H1 (cell line): ENCODE measurements around the gene HK1. TPM values are rescaled to one million over a fixed set of nuclear protein-coding genes. Genes with fewer than 3 reads are reported as not detected.
A peak's percentile ranks its signal among the peaks of the same experiment; 100 is the strongest.

Experiments used
- CTCF ChIA-PET: fragments of 300-600 bp; sonication (Branson Sonifier 250); formaldehyde crosslinking; loops from one replicate; lab custom pipeline; 2021; ENCODE audit not compliant: partially characterized antibody; lab: Charles Lee
- POLR2A ChIA-PET: fragments of 300-600 bp; sonication (Branson Sonifier 250); formaldehyde crosslinking; loops from one replicate; lab custom pipeline; 2021; ENCODE audit warnings: inconsistent platforms; ENCODE audit not compliant: partially characterized antibody; lab: Charles Lee
- DNase-seq, 2 experiments: peaks; one replicate each; pipeline versions ENCODE4 v3.0.0 to v3.0.0-alpha.2; 2010 to 2022; ENCODE audit warnings: low spot score in 2 of 2, low read depth in 1 of 2, mixed read lengths in 1 of 2
- FAIRE-seq: peaks from 2 replicates; lab custom pipeline; 2011; peaks lifted over from hg19 to GRCh38; lab: Jason Lieb, UNC
- H2AFZ ChIP-seq: 2 replicates; pipeline ENCODE4 v1.8.1; 2012; ENCODE audit warnings: low read length, inconsistent platforms
- H2AK5ac ChIP-seq: 2 replicates; pipeline ENCODE4 v1.6.1; 2013; ENCODE audit warnings: low read depth, low read length
- H2BK120ac ChIP-seq: replicated peaks from 2 replicates; pipeline ENCODE3; 2013; ENCODE audit warnings: low read depth, low read length, inconsistent platforms
- H2BK12ac ChIP-seq: 2 replicates; pipeline ENCODE4 v1.6.1; 2013; ENCODE audit warnings: low read depth, low read length
- H2BK15ac ChIP-seq: 2 replicates; pipeline ENCODE4 v1.6.1; 2013; ENCODE audit warnings: low read length
- H2BK20ac ChIP-seq: 2 replicates; pipeline ENCODE4 v1.6.1; 2013; ENCODE audit warnings: low read length
- H2BK5ac ChIP-seq: 2 replicates; pipeline ENCODE4 v1.6.1; 2013; ENCODE audit warnings: low read depth, low read length
- H3K14ac ChIP-seq: 2 replicates; pipeline ENCODE4 v1.6.1; 2013; ENCODE audit warnings: inconsistent platforms; ENCODE audit not compliant: insufficient read length
- H3K18ac ChIP-seq: 2 replicates; pipeline ENCODE4 v1.6.1; 2013; ENCODE audit warnings: low read length; ENCODE audit errors: extremely low read depth
- H3K23ac ChIP-seq: 2 replicates; pipeline ENCODE4 v1.6.1; 2013; ENCODE audit warnings: inconsistent platforms; ENCODE audit not compliant: insufficient read length
- H3K23me2 ChIP-seq: 2 replicates; pipeline ENCODE4 v1.6.1; 2013; ENCODE audit warnings: low read depth, low read length
- H3K27ac ChIP-seq: 2 replicates; pipeline ENCODE4 v1.6.1; 2011; ENCODE audit warnings: low read depth, low read length, inconsistent platforms
- H3K27me3 ChIP-seq, 4 experiments: replicated peaks in 1 of 4; 1 replicate in 1 of 4; 2 replicates in 3 of 4; pipeline versions ENCODE4 v1.6.1 to v1.8.1; 2011 to 2013; ENCODE audit warnings: low read length in 3 of 4, mild to moderate bottlenecking in 3 of 4, inconsistent platforms in 2 of 4, mixed read lengths in 2 of 4, moderate library complexity in 1 of 4; ENCODE audit not compliant: control insufficient read depth in 3 of 4, insufficient read depth in 3 of 4; ENCODE audit errors: extremely low read depth in 1 of 4
- H3K36me3 ChIP-seq, 4 experiments: 2 replicates each; pipeline versions ENCODE4 v1.6.1 to v1.8.1; 2011 to 2013; ENCODE audit warnings: mild to moderate bottlenecking in 4 of 4, low read length in 3 of 4, moderate library complexity in 2 of 4, control low read depth in 1 of 4, inconsistent platforms in 1 of 4; ENCODE audit not compliant: insufficient read depth in 4 of 4, control insufficient read depth in 2 of 4
- H3K4ac ChIP-seq: replicated peaks from 2 replicates; pipeline ENCODE3; 2013; ENCODE audit warnings: low read length, low read depth, mixed read lengths, inconsistent platforms; ENCODE audit not compliant: insufficient read length
- H3K4me1 ChIP-seq, 4 experiments: replicated peaks in 1 of 4; 1 replicate in 1 of 4; 2 replicates in 3 of 4; pipeline versions ENCODE4 v1.6.1 to v1.8.1; 2011 to 2013; ENCODE audit warnings: low read length in 3 of 4, inconsistent platforms in 2 of 4, mixed read lengths in 1 of 4; ENCODE audit not compliant: insufficient read depth in 4 of 4, control insufficient read depth in 3 of 4
- H3K4me2 ChIP-seq, 2 experiments: 2 replicates each; pipeline versions ENCODE4 v1.6.1 to v1.8.1; 2011 to 2013; ENCODE audit warnings: low read depth in 2 of 2, low read length in 2 of 2, control low read depth in 1 of 2, inconsistent platforms in 1 of 2, mild to moderate bottlenecking in 1 of 2; ENCODE audit not compliant: insufficient read depth in 1 of 2
- H3K4me3 ChIP-seq, 4 experiments: fragments of 200-600, 300-600 bp in 1 of 4; sonication (generic), shearing (Covaris generic), sonication (Bioruptor Twin) in 1 of 4; 2 replicates each; pipeline versions ENCODE4 v1.5.1 to v1.8.1; 2011 to 2016; ENCODE audit warnings: low read length in 4 of 4, low read depth in 3 of 4, control low read depth in 2 of 4, inconsistent platforms in 2 of 4, mild to moderate bottlenecking in 2 of 4, mixed read lengths in 1 of 4, moderate library complexity in 1 of 4; ENCODE audit not compliant: insufficient read depth in 2 of 4; ENCODE audit errors: extremely low read depth in 1 of 4
- H3K56ac ChIP-seq: replicated peaks from 2 replicates; pipeline ENCODE3; 2013; ENCODE audit warnings: low read depth, mild to moderate bottlenecking, mixed read lengths, low read length, inconsistent platforms; ENCODE audit not compliant: insufficient read length
- H3K79me1 ChIP-seq: 2 replicates; pipeline ENCODE4 v1.6.1; 2013; ENCODE audit warnings: low read depth, low read length, control low read depth
- H3K79me2 ChIP-seq, 2 experiments: 2 replicates each; pipeline versions ENCODE4 v1.6.1 to v1.8.1; 2012 to 2013; ENCODE audit warnings: low read length in 2 of 2, mild to moderate bottlenecking in 2 of 2, inconsistent platforms in 1 of 2; ENCODE audit not compliant: insufficient read depth in 2 of 2, control insufficient read depth in 1 of 2
- H3K9ac ChIP-seq, 4 experiments: replicated peaks in 1 of 4; 1 replicate in 1 of 4; 2 replicates in 3 of 4; pipeline versions ENCODE4 v1.6.1 to v1.8.1; 2011 to 2013; ENCODE audit warnings: low read depth in 3 of 4, low read length in 3 of 4, control low read depth in 2 of 4, mild to moderate bottlenecking in 2 of 4, moderate library complexity in 2 of 4, inconsistent platforms in 1 of 4; ENCODE audit errors: extremely low read depth in 1 of 4
- H3K9me3 ChIP-seq, 2 experiments: 2 replicates each; pipeline versions ENCODE4 v1.6.1 to v1.8.1; 2012 to 2013; ENCODE audit warnings: mild to moderate bottlenecking in 2 of 2, moderate library complexity in 2 of 2, control low read depth in 1 of 2, inconsistent platforms in 1 of 2, low read depth in 1 of 2, low read length in 1 of 2, mixed read lengths in 1 of 2; ENCODE audit not compliant: insufficient read depth in 2 of 2
- H4K20me1 ChIP-seq, 2 experiments: replicated peaks in 1 of 2; 2 replicates each; pipeline versions ENCODE3 to v1.8.1; 2011 to 2013; ENCODE audit warnings: inconsistent platforms in 2 of 2, low read length in 2 of 2, mild to moderate bottlenecking in 1 of 2; ENCODE audit not compliant: insufficient read depth in 2 of 2, control insufficient read depth in 1 of 2
- H4K5ac ChIP-seq: 2 replicates; pipeline ENCODE4 v1.6.1; 2013; ENCODE audit warnings: low read length, low read depth, mixed read lengths, inconsistent platforms; ENCODE audit not compliant: insufficient read length
- H4K8ac ChIP-seq: 2 replicates; pipeline ENCODE4 v1.8.0; 2013; ENCODE audit warnings: mild to moderate bottlenecking, moderate library complexity, low read length, inconsistent platforms; ENCODE audit not compliant: insufficient read depth; ENCODE audit errors: extremely low read depth
- H4K91ac ChIP-seq: replicated peaks from 2 replicates; pipeline ENCODE3; 2013; ENCODE audit warnings: low read length, mixed read lengths, inconsistent platforms; ENCODE audit not compliant: insufficient read length
- CBX5 ChIP-seq: fragments of 300-800, 300-1000 bp; sonication (generic); IDR thresholded peaks from 2 replicates; pipeline ENCODE4 v1.7.1; 2016; ENCODE audit warnings: antibody characterized with exemption, low read length, low read depth
- CEBPB ChIP-seq: IDR thresholded peaks from 2 replicates; pipeline ENCODE4 v1.6.1; 2012; ENCODE audit warnings: low read depth, low read length
- EP300 ChIP-seq, 2 experiments: IDR thresholded peaks; 1 replicate in 1 of 2; 2 replicates in 1 of 2; pipeline ENCODE4 v1.6.1; 2011 to 2012; ENCODE audit warnings: low read depth in 2 of 2, low read length in 2 of 2, mild to moderate bottlenecking in 2 of 2, borderline replicate concordance in 1 of 2, inconsistent platforms in 1 of 2, moderate library complexity in 1 of 2
- HDAC2 ChIP-seq, 2 experiments: fragments of 300-600 bp in 1 of 2; sonication (generic) in 1 of 2; IDR thresholded peaks; 2 replicates each; pipeline ENCODE4 v1.6.1; 2011 to 2012; ENCODE audit warnings: low read depth in 2 of 2, low read length in 2 of 2, mild to moderate bottlenecking in 2 of 2, moderate library complexity in 2 of 2, borderline replicate concordance in 1 of 2, inconsistent platforms in 1 of 2
- NANOG ChIP-seq: IDR thresholded peaks from 2 replicates; pipeline ENCODE4 v1.6.1; 2011; ENCODE audit warnings: low read length, low read depth, mild to moderate bottlenecking, inconsistent platforms; ENCODE audit not compliant: insufficient read depth, poor library complexity, severe bottlenecking
- SIX5 ChIP-seq: IDR thresholded peaks from 2 replicates; pipeline ENCODE4 v1.6.1; 2011; ENCODE audit warnings: mild to moderate bottlenecking, low read depth, low read length
- SRF ChIP-seq: IDR thresholded peaks from 2 replicates; pipeline ENCODE4 v1.6.1; 2011; ENCODE audit warnings: mild to moderate bottlenecking, low read depth, low read length, moderate library complexity
- YY1 ChIP-seq: IDR thresholded peaks from 2 replicates; pipeline ENCODE4 v1.6.1; 2011; ENCODE audit warnings: low read depth, mild to moderate bottlenecking, low read length
- WGBS, 2 experiments: shearing (Covaris generic) in 1 of 2; methylation state at CpG; one replicate each; pipeline versions ENCODE4 v1.1.6 to v1.1.7; 2013 to 2015; ENCODE audit warnings: low lambda C conversion rate in 2 of 2, mixed read lengths in 2 of 2, inconsistent platforms in 1 of 2, low coverage in 1 of 2, missing lambda C conversion rate in 1 of 2; ENCODE audit not compliant: insufficient replicate concordance in 2 of 2, insufficient coverage in 1 of 2, insufficient read length in 1 of 2; ENCODE audit errors: extremely low coverage in 1 of 2, missing lambda C conversion rate in 1 of 2; 5-methylcytosine and 5-hydroxymethylcytosine counted together
- polyA plus RNA-seq, 7 experiments: library from polyadenylated mRNA; depleted of rRNA in 3 of 7; stranded (reverse) in 5 of 7; unstranded in 2 of 7; fragments of >200 nt in 5 of 7; fragments of 200-250 nt in 2 of 7; gene quantifications; 1 replicate in 5 of 7; 2 replicates in 1 of 7; 4 replicates in 1 of 7; pipeline versions ENCODE4 v1.2.1 to v1.2.3, GENCODE V29; 2011 to 2013; ENCODE audit warnings: missing spikeins in 2 of 7, mixed read lengths in 2 of 7
- total RNA-seq: library from RNA; stranded (reverse); fragmentation: NEBNext Ultra II Directional; extraction: Animal tissue kit (Norgen Biotek cat#: 25700); gene quantifications from 2 replicates; pipeline ENCODE4 v1.2.1, GENCODE V29; 2021
- TF ChIP-seq, protein P1 (sequence below): IDR thresholded peaks from 2 replicates; pipeline ENCODE4 v1.6.1; 2012; ENCODE audit warnings: low read length, inconsistent platforms

HK1 gene
- total and polyA plus RNA-seq, 2 of the 8 experiments (the other 6 are each of a cell fraction or from before 2014, with no cell fraction given) = 55.8 to 247 TPM

DNA sequence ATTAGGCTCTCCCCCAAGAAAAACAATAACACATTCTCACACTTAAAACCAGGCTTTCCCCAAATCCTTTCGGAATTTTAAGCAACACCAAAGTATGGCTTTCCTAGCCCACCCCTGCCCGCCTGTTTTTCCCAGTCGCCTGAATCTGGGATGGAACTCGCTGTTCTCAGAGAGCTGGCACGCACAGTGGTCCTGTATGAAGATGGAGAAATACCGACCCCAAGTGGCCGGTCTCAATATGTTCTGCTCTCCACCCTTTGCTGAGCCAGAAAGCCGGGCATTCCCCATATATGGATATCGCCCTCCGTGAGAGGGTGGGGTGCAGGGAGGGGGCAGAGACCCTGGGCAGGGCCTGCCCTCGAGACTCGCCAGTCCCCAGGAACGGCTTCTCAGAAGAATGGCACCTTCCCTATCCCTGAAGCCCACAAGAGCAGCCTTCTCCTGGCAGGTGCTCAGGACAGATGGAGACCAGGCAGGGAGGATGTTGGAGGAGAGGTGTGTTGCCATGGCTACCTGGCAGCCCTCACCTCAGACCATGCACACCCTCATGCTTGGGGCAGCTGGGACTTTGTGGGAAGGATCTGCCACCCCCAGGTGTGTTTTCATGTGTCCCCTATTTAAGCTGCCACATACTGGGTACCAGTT lies 135.0 kb downstream of the HK1 start:
- no peak overlapping the region for H2BK120ac ChIP-seq
- no peaks in the 10 kb centered on the region for H3K36me3 ChIP-seq
- no peaks in the 10 kb centered on the region for H3K9me3 ChIP-seq
- no peaks in the 10 kb centered on the region for H3K79me2 ChIP-seq
- no peak overlapping the region for H4K8ac ChIP-seq
- H3K27ac ChIP-seq = no peak overlapping the region
- ChIA-PET POLR2A (interaction anchor here (0.6 to 1.7 kb wide), 2 partner anchors 35 to 255 kb away, joined by 3 to 5 read pairs; no protein-coding TSS in a partner anchor), CTCF (interaction anchor here (0.9 to 3.5 kb wide), 13 partner anchors 10 to 352 kb away, joined by 3 to 28 read pairs (median 3); no protein-coding TSS in a partner anchor)
- H3K4me1 ChIP-seq = no peaks in the 10 kb centered on the region; a peak in 2 of 7 replicates
- no peak overlapping the region for H3K9ac ChIP-seq
- no peaks in the 10 kb centered on the region for H3K27me3 ChIP-seq
- WGBS, 2 experiments = 12% methylated on average over 10 of the region's 13 CpGs; no CpG with 5 or more reads in 1 of the 2 experiments
- FAIRE-seq (no peak), DNase-seq (peak; percentile 49 to 83)
- H4K20me1 ChIP-seq = no peaks in the 10 kb centered on the region
- no peak overlapping the region for H3K14ac ChIP-seq
- H4K91ac ChIP-seq = no peak overlapping the region
- H2BK20ac ChIP-seq = no peak overlapping the region
- H2AFZ ChIP-seq = 0 out of 2 replicates have a peak overlapping the region, but pooled peaks have one; percentile 25
- H2BK12ac ChIP-seq = no peak overlapping the region
- H2BK5ac ChIP-seq = no peak overlapping the region
- H2AK5ac ChIP-seq = 0 out of 2 replicates have a peak overlapping the region, but pooled peaks have one; percentile 70
- H2BK15ac ChIP-seq = no peak overlapping the region
- H3K4ac ChIP-seq = no peak overlapping the region
- no peak overlapping the region for H3K23ac ChIP-seq
- no peak overlapping the region for H3K56ac ChIP-seq
- H3K4me2 ChIP-seq = peak overlapping the region; percentile 14 to 61; a peak in 3 of 4 replicates
- no peak overlapping the region for H3K18ac ChIP-seq
- no peaks in the 10 kb centered on the region for H3K79me1 ChIP-seq
- H4K5ac ChIP-seq = no peak overlapping the region
- H3K23me2 ChIP-seq = no peaks in the 10 kb centered on the region
- H3K4me3 ChIP-seq = peak overlapping the region in 1 of 4 experiments; percentile 35; a peak in 1 of 8 replicates
- no peak for TF ChIP-seq SIX5
- TF ChIP-seq, protein P1, sequence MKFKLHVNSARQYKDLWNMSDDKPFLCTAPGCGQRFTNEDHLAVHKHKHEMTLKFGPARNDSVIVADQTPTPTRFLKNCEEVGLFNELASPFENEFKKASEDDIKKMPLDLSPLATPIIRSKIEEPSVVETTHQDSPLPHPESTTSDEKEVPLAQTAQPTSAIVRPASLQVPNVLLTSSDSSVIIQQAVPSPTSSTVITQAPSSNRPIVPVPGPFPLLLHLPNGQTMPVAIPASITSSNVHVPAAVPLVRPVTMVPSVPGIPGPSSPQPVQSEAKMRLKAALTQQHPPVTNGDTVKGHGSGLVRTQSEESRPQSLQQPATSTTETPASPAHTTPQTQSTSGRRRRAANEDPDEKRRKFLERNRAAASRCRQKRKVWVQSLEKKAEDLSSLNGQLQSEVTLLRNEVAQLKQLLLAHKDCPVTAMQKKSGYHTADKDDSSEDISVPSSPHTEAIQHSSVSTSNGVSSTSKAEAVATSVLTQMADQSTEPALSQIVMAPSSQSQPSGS = 0 out of 2 replicates have a peak, but pooled peaks have one; percentile 52
- TF ChIP-seq CEBPB = no peak
- TF ChIP-seq EP300 (IDR thresholded peaks at IDR 0.05; ENCODE audit: borderline replicate concordance in 1 of 2, low read depth in 2 of 2, low read length in 2 of 2) = peak in 1 of 2 experiments; percentile 38; a peak in 1 of 3 replicates
- 0 out of 4 replicates have a peak, but pooled peaks of 1 of the 2 experiments have one; percentile 17 for TF ChIP-seq HDAC2 (IDR thresholded peaks at IDR 0.05; ENCODE audit: borderline replicate concordance in 1 of 2, low read depth in 2 of 2, low read length in 2 of 2)
- TF ChIP-seq YY1 = peak; percentile 60; the same call in 1 of the 2 replicates
- no peak for TF ChIP-seq CBX5
- TF ChIP-seq SRF = peak; percentile 96
- no peak for TF ChIP-seq NANOG
